ENCODE measurements around the gene TAS1R3.
A peak's percentile ranks its signal among the peaks of the same experiment; 100 is the strongest.

GRCh38 chr1:1302006-1302430 is 29.1 kb upstream of the TAS1R3 start:
- TF ChIP-seq CTCF (IDR thresholded peaks at IDR 0.05) (peak; percentile 87), POLR2AphosphoS5 (IDR thresholded peaks at IDR 0.05; ENCODE audit: low read depth, low read length) (no peak), REST (IDR thresholded peaks at IDR 0.05; ENCODE audit: insufficient read depth in 1 of 2, low read depth in 2 of 2, low read length in 1 of 2) (no peak), SIN3A (IDR thresholded peaks at IDR 0.05; ENCODE audit: borderline replicate concordance, insufficient read depth, low read depth, low read length) (no peak)
